Stomach (tissue), 4 donors: ENCODE measurements around the gene ICE1.

Source experiments
- CTCF ChIP-seq, 7 experiments: fragments of 450-650 bp in 4 of 7; fragments of 200-600 bp in 3 of 7; sonication (generic) in 3 of 7; IDR thresholded peaks; one replicate each; pipeline ENCODE4 v1.5.1; 2016 to 2019; ENCODE audit warnings: antibody characterized with exemption in 7 of 7, control low read depth in 2 of 7, mild to moderate bottlenecking in 1 of 7
- POLR2AphosphoS5 ChIP-seq, 3 donors: sonication (generic); formaldehyde crosslinking; IDR thresholded peaks; one replicate each; pipeline ENCODE4 v1.6.1; 2016; ENCODE audit warnings: antibody characterized with exemption in 3 of 3

DNA sequence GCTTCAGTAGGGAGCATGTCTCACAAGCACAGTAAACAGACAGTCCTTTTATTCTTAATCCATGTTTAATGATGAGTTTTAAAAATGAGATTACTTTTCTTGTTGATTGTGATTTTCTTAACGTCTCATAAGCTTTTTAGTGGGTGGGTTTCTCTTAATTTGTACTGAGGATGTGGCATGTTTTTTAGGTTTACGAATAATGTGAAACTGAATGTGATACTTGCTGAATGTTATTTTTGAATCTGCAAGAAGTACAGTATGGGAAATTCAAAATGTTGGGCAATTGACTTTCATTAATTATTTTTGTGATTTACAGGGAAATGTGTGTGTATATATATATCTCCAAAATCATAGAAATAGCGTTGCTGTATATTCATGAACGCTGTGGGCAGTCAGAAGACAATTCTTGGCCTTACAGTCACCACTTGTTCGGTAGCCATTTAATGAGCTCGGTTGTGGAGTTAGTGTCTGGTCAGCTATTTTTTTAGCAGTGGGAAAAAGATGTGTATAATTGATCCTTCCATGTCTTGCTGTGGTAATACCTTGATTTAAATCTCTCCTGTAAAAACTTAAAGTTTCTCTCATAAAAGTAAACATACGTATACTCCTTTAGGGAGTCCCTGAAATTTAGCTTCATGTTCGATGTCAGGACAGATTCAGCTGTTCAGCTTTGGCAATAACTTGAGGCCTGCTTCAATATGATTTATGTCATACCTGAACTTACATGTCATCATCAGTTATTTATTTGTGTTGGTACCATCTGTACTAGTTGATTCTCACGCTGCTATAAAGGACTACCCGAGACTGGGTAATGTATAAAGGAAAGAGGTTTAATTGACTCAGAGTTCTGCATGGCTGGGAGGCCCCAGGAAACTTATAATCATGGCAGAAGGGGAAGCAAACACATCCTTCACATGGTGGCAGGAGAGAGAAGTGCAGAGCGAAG is 15.0 kb downstream of the ICE1 start:
- no peak for TF ChIP-seq CTCF (IDR thresholded peaks at IDR 0.05)
- no peak for TF ChIP-seq POLR2AphosphoS5 (IDR thresholded peaks at IDR 0.05)
